ENCODE measurements around the gene LPIN1.

DNA sequence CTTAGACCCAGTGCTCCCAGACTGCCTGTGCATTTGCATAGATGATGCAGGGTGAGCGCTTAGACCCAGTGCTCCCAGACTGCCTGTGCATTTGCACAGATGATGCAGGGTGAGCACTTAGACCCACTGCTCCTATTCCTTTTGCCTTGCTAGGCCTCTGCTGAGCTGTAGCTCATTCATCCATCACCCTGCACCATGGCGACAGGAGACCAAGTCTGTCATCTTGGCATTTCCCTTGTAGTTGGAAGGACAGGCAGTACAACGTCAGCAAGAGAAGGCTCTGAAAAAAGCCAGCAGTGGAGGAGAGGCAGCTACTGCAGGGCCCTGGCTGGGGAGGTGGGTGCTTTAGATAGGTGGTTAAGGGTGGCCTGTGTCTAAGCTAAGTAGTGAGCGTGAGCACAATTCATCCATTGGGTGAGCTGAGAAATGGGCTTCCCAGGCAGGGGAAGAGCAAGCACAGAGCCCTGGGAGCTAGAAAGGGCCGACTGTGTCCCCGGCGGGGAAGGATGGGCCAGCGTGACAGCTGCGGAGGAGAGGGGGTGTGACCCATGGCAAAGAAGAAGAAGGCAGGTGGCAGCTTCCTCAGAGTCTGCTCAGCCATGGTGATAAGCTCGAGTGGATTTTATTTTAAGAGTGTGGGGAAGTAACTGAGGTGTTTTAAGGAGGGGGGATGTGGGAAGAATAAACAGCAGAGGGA is 108.8 kb downstream of the LPIN1 start:
- TF ChIP-seq CTCF (IDR thresholded peaks at IDR 0.05) (no peak), ZMAT4 (CRISPR knock-in tag; IDR thresholded peaks at IDR 0.05) (no peak), ZNF121 (CRISPR knock-in tag; IDR thresholded peaks at IDR 0.05) (no peak), FOXK1 (CRISPR knock-in tag; IDR thresholded peaks at IDR 0.05) (no peak), ZNF138 (CRISPR knock-in tag; conservative IDR thresholded peaks at IDR 0.05) (no peak), CREB1 (CRISPR knock-in tag; IDR thresholded peaks at IDR 0.05) (no peak), ELF4 (CRISPR knock-in tag; IDR thresholded peaks at IDR 0.05; ENCODE audit: low read depth) (no peak), TEAD4 (CRISPR knock-in tag; IDR thresholded peaks at IDR 0.05) (no peak), HMGXB4 (CRISPR knock-in tag; IDR thresholded peaks at IDR 0.05) (no peak), USF2 (CRISPR knock-in tag; IDR thresholded peaks at IDR 0.05) (no peak), FOXJ3 (CRISPR knock-in tag; IDR thresholded peaks at IDR 0.05; ENCODE audit: borderline replicate concordance) (no peak)
